NOMO-1 treated with dmso at 0.1 percent for 144 hours (cell line): ENCODE data around the gene PSPC1.
"Not testable (repeated sequence)": the region's sequence is repeated elsewhere in the genome, so short reads cannot be mapped to it uniquely, and the experiment has no call there.

Experiments used
- DNase-seq: peaks from one replicate; lab custom pipeline; 2025; ENCODE audit not compliant: unreplicated experiment; lab: John Stamatoyannopoulos, UW

Gene PSPC1, protein sequence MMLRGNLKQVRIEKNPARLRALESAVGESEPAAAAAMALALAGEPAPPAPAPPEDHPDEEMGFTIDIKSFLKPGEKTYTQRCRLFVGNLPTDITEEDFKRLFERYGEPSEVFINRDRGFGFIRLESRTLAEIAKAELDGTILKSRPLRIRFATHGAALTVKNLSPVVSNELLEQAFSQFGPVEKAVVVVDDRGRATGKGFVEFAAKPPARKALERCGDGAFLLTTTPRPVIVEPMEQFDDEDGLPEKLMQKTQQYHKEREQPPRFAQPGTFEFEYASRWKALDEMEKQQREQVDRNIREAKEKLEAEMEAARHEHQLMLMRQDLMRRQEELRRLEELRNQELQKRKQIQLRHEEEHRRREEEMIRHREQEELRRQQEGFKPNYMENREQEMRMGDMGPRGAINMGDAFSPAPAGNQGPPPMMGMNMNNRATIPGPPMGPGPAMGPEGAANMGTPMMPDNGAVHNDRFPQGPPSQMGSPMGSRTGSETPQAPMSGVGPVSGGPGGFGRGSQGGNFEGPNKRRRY

DNA sequence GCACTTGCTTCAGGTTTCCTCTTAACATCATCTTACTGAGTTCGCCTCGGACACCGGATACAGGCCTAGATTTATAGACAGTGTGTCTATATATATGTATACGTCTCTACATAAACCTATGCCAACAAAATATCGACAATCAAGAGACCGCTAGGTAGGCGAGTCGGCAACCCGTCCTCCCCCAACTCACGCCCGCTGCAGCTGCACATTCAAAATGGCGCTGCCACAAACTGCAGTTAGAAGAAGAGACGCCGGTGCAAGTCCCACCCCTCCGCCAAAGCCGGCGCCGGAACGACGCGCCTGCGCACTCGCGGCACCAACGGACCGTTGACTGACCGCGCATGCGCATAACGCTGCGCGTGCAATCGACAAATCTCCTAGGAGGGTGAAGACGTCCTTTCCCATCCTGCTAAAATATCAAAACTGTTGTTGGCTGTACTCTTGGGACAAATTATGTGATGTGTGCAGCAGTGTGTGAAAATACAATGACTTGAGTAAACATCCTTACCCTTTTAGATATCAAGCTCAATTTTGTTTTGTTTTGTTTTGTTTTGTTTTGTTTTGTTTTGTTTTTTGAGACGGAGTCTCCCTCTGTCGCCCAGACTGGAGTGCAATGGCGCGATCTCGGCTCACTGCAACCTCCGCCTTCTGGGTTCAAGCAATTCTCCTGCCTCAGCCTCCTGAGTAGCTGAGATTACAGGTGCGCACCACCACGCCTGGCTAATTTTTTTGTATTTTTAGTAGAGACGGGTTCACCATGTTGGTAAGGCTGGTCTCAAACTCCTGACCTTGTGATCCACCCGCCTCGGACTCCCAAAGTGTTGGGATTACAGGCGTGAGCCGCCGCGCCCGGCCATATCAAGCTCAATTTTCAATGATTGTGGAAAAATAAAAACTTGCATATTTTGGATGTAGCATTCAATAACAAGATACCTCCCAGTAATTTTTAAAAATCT lies at the start of gene PSPC1:
TSS of gene PSPC1 (minus strand) at position 219 of the 956 bp plus-strand sequence. CDS start at position 31, 188 bp downstream.
- peak; percentile 98 for DNase-seq

DNA sequence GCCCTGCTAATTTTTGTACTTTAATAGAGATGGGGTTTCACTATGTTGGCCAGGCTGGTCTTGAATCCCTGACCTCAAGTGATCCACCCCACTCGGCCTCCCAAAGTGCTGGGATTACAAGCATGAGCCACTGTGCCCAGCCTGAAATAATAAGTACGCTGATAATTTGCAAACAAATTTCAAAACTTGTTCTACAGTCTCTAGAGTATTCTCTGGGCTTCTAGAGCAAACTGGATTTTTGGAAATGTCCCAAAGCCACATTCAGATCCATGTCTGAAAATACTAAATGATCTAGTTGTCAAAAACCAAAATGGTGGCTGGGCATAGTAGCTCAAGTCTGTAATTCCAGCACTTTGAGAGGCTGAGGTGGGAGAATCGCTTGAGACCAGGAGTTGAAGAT lies 39.9 kb upstream of the PSPC1 start:
- DNase-seq, result no peak

DNA sequence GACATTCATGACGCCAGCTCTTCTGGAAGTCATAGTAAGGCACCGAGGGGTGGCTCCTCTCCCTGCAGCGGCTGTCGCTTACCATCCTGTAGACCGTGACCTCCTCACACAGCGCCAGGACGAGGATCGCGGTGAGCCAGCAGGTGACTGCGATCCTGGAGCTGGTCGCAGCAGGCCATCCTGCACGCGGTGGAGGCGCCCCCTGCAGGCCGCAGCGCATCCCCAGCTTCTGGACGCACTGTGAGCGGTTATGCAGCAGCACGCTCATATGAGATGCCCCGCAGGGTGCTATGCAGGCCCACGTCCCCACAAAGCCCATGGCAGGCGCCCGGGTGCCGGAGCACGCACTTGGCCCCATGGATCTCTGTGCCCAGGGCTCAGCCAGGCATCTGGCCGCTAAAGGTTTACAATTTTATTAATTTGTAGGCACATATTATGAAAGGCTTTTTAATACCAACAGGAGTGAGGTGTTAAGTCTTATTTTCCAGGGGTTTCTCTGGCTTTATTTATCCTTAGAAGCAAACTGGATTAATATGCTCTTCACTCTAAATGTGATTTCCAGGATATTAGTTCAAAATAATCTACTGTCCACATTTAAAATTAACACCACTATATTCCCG lies 35.6 kb upstream of the PSPC1 start:
- no peak for DNase-seq

DNA sequence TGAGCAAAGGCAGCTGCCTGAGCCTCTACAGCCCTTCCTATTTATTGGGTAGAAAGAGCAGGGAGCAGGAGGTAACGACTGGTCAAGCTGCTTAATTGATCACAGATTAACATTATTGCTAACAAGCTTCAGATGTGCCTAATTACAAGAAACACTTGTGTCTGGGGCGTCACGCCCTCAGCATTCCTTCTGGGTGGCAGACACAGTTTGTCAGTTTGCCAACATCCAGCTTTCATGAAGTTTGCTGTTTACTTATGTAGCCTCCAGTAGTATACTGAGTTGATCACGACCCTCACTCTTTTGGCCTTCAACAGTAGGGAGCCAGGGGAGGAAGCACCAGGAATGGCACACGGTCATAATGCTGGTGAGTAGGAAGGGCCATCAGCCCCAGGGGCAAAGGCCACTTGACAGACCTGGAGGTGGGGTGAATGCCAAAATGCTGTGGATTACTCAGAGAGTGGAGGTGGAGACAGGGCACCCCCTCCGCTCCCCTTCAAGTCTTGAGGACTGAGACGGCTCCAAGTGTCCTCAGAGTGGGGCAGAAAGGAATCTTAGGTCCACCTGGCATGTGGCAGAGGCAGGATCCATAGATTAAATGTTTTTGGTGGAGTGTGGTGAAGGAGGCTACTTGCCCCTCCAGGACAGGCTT lies 34.9 kb upstream of the PSPC1 start:
- no peak for DNase-seq

DNA sequence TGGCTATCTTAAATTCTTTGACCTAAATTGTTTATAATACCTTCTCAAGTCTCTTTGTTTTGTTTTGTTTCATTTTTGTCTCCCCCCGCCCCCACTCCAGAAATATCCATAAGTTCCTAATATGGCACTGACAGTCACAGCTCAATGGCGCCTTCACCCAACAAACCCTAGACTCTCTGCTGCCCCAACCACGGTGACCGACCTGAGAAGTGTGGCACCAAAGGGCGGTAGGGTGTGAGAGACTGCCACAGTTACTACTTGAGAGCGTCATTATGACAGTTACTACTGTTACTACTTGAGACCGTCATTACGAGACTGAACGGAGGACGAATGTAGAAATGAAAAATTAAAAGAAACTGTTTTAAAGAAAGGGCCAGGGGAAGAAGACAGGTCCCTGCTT lies 34.4 kb upstream of the PSPC1 start:
- DNase-seq, result no peak

DNA sequence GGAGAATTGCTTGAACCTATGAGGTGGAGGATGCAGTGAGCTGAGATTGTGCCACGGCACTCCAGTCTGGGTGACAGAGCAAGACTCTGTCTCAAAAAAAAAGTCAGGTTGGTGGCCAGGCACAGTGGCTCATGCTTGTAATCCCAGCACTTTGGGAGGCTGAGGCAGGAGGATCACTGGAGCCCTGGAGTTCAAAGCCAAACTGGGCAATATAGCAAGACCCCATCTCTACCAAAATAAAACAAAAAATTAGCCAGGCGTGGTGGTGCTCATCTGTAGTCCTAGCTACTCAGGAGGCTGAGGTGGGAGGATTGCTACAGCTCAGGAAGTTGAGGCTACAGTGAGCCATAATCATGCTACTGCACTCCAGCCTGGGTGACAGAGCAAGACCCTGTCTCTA lies 33.1 kb upstream of the PSPC1 start:
- not testable (repeated sequence) for DNase-seq

DNA sequence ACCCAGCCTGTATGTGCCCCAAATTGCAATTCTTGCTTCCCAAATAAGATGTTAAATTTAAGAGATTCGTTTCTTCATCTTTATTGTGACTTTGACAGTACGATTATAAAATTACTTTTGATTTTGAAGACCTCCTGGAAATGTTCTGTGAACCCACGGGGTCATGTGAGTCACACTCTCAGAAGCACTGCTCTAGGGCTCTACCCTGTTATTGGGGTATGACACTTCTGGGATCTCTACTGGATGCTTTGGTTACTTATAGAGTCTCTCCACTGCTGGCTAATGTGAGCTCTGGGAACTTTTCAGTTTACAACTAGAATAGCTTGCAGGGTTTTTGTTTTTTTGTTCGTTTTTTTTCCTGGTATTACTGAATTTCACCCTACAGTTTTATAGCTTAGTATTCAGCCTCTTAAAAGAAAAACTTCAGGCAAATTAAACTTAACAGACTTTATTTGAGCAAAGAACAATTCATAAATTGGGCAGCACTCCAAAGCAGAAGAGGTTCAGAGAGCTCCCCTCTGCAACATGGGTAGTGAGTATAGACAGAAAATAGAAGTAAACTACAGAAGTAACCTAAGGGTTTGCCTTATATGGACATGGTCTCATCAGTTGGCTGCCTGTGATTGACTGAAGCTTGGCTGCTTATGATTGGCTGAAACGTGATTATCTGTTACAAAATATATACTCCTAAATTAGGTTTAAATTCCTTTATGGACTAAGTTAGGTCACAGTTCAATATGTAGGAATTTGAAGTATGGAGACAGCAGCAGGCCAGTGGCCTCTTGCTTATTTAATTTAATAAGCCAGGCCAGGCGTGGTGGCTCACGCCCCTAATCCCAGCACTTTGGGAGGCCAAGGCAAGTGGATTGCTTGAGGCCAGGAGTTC lies 28.5 kb upstream of the PSPC1 start:
- DNase-seq, result no peak

DNA sequence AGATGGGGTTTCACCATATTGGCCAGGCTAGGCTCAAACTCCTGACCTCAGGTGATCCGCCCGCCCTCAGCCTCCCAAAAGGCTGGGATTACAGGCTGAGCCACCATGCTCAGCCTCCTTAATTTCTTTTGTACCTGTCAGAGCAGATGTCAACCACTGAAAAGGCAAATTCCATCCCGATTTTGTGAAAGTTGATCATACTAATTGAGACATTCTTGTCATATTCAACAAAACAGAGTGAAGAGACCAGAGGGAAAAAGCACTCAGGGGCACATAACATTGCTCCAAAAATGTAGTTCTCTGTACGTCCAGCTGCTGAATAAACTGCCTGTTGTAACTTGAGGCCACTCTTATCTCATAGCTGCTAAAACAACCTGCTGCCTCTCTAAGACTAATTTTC lies 27.4 kb upstream of the PSPC1 start:
- no peak for DNase-seq

DNA sequence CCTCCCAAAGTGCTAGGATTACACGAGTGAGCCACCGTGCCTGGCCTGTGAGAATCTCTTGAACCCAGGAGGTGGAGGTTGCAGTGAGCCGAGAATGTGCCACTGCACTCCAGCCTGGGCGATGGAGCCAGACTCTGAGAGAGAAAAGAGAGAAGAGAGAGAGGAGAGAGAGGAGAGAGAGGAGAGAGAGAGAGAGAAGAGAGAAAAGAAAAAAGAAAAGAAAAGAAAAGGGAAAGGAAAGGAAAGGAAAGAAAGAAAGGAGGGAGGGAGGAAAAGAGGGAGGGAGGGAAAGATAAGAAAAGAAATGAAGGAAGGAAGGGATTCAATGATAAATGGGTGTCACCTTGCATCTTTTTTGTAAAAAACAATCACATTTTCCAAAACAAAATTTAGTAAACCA lies 23.0 kb upstream of the PSPC1 start:
- no peak for DNase-seq

DNA sequence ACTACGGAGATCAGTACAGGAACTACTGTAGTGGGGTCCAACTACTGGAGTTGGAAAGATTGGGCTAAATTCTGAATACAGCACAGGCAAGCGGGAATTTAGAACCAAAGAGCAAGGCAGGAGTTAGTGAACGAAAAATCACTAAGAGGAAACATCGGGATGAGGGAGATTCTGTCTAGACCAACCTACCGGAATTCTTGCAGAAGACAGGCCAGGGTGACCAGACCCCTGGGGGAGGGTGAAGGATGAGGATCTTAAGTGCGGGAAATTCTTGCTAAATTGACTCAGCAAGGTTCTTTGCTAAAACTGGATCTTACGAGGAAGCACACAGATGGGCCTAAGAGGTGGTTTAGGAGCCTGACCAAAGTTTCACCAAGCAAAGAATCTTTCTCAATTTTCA lies 13.2 kb upstream of the PSPC1 start:
- no peak for DNase-seq

DNA sequence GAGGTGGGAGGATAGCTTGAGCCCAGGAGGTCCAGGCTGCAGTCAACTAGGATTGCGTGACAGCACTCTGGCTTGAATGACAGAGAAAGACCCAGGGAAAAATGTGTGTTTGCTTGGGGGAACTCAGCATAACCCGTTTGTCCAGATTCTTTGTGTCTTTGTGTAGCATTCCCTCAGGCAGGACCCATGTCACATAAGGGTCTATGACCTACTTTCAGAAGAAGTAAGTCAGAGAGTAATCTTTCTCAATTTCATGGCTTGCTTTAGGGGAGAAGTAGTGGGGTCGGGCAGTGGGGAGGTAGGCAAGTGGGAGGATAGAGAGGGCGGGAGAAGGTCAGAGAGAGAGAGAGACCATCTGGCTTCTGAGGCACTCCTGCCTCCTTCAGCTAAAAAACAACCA lies 11.9 kb upstream of the PSPC1 start:
- DNase-seq, result no peak

DNA sequence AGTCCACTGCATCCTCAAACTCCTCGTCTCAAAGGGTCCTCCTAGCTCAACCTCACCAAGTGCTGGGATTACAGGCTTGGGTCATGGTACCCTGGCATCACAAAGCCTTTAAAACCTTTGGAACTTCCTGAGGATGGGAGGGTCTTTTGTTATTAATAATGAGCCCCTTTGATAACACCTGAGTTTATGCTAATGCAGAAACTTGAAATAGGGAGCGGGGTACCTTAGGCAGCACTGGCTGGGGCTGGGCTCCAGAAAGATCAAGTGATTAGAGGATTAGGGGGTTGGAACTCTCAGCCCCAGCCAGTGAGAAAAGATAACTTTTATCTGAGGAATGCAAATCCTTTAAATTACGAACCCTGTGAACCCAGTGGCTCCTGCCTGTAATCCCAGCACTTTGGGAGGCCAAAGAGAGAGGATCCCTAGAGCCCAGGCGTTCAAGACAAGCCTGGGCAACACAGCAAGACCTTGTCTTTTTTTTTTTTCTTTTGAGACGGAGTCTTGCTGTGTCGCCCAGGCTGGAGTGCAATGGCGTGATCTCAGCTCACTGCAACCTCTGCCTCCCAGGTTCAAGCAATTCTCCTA lies 9.3 kb upstream of the PSPC1 start:
- no peak for DNase-seq

DNA sequence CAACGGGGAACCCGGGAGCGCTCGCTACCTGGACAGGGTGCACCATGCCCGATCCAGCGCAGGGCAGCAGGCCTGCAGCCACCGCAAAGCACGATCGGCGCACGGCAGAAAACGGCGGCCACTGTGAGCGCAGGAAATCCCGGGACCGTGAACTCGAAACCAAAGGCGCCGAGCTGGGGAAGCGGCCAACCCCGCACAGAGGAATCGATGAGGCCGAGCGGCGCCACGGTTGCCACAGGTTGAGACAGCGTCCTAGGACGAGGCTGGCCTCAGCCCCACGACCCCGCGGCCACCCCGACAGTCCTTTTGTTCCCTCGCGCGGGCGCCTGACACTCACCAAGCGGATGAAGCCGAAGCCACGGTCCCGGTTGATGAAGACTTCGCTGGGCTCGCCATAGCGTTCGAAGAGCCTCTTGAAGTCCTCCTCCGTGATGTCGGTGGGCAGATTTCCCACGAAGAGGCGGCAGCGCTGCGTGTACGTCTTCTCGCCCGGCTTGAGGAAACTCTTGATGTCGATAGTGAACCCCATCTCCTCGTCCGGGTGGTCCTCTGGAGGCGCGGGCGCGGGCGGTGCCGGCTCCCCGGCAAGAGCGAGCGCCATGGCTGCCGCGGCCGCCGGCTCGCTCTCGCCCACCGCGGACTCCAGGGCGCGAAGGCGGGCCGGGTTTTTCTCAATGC lies 557 bp downstream of the PSPC1 start:
- peak; percentile 43 for DNase-seq

DNA sequence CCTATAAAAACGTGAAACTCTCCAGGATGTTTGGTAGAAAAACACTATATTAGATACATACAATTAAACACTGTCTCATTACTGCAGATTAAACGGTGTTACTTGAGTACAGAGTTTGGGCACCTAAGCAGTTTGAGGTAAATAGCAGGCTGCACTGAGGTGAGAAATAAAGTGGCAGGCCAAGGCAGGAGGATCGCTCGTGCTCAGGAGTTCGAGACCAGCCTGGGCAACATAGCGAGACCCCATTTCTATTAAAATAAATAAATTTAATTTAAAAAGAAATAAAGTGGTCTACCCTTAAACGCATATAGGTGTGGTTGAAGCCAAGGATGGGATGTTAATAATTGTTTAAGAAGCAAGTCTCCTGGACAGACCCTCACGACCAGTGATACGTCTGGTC lies 1.2 kb downstream of the PSPC1 start:
- DNase-seq, result no peak

DNA sequence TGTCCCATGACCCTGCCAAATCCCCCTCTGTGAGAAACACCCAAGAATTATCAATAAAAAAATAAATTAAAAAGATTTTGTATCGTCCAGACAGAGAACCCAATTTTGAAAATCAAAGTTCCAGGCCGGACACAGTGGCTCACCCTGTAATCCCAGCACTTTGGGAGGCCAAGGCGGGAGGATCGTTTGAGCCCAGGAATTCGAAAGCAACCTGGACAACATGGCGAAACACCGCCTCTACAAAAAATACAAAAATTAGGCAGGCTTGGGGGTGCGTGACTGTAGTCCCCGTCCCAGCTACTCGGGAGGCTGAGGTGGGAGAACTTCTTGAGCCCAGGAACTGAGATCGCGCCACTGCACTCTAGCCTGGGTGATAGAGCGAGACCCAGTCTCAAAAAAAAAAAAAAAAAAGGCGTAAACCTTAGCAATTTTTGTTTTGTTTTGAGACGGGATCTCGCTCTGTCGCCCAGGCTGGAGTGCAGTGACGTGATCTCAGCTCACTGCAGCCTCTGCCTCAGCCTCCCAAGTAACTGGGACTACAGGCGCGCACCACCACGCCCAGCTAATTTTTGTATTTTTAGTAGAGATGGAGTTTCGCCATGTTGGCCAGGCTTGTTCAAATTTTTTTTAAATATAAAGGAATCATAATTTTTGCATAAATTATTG lies 1.9 kb downstream of the PSPC1 start:
- not testable (repeated sequence) for DNase-seq

DNA sequence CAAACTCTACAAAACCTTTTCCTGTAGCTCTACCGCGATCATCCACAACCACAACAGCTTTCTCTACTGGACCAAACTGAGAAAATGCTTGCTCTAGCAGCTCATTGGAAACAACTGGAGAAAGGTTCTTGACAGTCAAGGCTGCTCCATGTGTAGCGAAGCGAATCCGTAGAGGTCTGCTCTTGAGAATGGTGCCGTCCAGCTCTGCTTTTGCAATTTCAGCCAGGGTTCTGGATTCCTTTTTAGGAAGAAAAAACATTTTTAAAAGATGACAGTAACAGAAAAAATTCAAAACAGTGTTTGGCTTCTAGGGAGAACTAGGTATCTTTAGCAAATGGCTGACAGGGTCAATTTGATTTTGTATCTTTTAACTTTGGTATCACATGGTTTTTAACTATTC lies 10.4 kb downstream of the PSPC1 start:
- no peak for DNase-seq

DNA sequence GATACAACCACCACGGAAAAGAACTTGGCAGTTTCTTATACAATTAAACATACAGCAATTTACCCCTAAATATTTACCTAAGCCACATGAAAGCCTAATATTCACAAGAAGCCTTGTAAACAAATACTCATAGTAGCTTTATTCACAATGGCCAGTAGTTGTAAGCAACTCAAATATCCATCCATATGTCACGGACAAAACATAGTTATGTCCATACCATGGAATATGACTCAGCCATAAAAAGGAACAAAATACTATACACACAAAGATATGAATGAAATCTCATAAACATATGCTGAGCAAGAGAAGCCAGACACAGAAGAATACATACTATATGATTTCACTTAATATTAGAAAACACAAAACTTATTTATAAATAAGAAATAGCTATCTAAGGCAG lies 12.9 kb downstream of the PSPC1 start:
- no peak for DNase-seq

DNA sequence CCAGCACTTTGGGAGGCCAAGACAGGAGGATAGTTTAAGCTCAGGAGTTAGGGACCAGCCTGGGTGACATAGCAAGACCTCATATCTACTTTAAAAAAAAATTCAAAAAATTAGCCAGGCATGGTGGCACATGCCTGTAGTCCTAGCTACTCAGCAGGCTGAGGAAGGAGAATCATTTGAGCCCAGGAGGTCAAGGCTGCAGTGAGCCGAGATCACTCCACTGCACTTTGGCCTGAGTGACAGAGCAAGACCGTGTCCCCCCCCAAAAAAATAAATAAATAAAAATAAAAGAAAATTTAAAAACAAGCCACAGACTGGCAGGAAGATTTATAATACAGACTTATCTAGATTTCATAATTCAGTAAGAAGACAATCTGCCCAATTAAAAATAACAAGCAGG lies 14.8 kb downstream of the PSPC1 start:
- no peak for DNase-seq
